ENCODE results near the gene SUPV3L1.
"Not testable (repeated sequence)": the region's sequence is repeated elsewhere in the genome, so short reads cannot be mapped to it uniquely, and the experiment has no call there.

Gene SUPV3L1

DNA sequence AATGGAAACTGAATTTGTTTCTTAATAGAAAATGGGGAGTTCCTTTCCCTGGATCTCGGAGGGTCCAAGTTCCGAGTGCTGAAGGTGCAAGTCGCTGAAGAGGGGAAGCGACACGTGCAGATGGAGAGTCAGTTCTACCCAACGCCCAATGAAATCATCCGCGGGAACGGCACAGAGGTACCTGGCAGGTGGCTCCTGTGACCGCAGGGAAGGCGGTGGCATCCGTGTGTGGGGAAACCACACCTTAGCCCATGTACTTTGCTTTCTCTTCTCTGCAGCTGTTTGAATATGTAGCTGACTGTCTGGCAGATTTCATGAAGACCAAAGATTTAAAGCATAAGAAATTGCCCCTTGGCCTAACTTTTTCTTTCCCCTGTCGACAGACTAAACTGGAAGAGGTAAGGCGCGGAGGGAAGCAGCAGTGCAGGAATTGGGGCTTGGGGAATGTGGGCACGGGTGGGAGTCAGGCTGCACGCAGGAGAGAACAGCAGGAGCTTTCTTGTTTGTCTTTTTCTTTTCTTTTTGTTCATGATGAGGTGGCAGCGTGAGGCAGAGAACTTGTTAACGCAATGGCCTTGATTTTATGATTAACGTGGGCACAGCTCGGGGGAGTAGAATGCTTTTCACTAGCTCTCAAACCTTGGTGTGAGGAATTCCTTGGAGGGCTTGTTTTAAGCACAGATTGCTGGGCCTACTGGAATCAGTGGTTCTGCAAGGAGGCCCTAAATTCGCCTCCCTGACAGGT lies 52.9 kb downstream of the SUPV3L1 start:
- DNase-seq = no peak

DNA sequence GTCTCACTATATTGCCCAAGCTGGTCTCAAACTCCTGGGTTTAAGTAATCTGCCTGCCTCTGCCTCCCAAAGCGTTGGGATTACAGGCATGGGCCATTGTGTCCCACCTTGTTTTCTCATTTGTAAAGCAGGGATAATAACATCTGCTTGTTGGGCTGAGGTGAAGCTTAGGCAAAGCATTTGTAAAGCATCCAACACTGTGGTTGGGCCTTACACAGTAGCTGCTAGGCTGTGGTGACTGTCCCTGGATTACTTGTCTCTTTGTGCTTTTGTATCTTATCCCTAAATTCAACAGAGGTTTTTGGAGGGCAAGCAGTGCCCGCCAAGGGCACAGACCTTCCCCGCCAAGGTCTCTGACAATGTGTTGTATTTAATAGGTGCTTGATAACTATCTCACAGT lies 54.4 kb downstream of the SUPV3L1 start:
- DNase-seq = no peak

DNA sequence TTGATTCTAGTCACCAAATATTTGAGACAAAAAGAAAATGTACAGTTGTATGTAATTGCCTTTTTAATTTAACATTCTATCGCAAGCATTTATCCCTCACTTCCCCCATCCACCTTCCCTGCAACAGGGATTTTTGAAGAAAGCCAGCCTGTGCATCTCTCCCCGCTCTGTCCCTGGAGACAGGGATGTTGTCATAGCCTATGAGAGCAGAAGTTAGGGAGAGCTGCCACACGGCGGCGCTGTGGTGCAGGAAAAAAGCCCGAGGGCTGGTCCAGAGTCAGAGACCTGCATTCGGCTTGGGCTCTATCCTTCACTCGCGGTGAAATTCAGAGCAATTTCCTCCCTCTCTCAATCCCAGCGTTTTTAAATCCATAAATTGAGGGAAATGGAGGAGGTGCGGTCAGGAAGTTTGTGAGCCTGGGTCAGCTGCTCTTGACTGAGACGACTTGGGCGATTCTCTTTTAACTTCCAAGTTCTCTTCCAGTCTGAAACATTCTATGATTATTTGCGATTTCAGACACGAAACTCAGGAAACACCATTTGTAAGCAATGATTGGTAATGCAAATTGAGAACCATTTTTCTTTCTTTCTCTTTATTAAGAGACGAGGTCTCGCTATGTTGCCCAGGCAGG lies 57.6 kb downstream of the SUPV3L1 start:
- peak; percentile 57 for DNase-seq

- no peak for DNase-seq
Measured at GRCh38 chr10:69239136-69239535, 59.1 kb downstream of the SUPV3L1 start.

- no peak for DNase-seq
Measured at GRCh38 chr10:69239816-69240434, 59.9 kb downstream of the SUPV3L1 start.

GRCh38 chr10:69240455-69240854 lies 60.4 kb downstream of the SUPV3L1 start:
- no peak for DNase-seq

DNA sequence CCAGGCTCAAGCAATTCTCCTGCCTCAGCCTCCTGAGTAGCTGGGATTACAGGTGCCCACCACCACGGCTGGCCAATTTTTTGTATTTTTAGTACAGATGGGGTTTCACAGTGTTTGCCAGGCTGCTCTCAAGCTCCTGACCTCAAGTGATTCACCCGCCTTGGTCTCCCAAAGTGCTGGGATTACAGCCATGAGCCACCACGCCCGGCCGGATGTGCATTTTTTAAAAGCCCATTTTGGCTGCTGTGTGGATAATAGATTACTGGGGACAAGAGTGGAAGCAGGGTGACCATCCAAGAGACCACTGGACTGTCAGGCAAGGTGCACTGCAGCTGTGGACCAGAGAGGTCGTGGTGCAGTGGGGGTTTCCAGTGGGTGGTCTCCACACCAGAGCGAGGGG lies 61.5 kb downstream of the SUPV3L1 start:
- DNase-seq = no peak

- no peak for DNase-seq
Measured at GRCh38 chr10:69242040-69242851, 62.2 kb downstream of the SUPV3L1 start.

- DNase-seq = no peak
Measured at GRCh38 chr10:69242852-69243212, 62.8 kb downstream of the SUPV3L1 start.

DNA sequence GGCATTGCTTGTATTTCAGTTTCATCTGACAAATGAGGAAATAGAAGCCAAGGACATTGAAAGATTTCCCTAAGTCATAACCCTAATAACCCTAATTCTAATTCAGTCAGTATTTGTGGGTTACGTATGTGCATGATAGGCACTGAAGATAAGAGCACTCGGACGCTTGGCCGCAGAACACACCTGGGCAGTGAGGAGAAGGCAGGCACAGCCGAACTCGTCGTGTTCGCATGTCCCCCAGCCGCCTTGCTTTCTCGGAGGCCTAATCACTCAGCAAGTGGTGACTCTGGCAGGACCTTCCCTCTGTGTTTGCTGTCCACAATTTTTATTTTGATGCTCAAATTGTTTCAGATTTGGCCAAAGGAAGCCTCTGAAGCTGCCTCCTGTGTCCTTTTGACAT lies 63.8 kb downstream of the SUPV3L1 start:
- no peak for DNase-seq

DNA sequence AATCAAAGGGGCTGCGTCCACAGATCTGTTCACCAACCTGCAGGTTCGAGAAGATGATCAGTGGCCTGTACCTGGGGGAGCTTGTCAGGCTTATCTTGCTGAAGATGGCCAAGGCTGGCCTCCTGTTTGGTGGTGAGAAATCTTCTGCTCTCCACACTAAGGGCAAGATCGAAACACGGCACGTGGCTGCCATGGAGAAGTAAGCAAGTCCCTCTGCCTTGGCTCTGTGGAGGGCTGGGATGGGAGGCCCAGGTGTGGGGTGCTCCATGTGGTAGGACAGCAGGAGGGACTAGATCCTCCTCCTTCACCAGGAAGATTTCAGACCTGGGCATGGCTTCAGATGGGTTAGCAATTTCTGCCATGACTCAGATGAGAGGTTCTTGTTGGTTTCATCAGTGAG lies 66.0 kb downstream of the SUPV3L1 start:
- DNase-seq = no peak

DNA sequence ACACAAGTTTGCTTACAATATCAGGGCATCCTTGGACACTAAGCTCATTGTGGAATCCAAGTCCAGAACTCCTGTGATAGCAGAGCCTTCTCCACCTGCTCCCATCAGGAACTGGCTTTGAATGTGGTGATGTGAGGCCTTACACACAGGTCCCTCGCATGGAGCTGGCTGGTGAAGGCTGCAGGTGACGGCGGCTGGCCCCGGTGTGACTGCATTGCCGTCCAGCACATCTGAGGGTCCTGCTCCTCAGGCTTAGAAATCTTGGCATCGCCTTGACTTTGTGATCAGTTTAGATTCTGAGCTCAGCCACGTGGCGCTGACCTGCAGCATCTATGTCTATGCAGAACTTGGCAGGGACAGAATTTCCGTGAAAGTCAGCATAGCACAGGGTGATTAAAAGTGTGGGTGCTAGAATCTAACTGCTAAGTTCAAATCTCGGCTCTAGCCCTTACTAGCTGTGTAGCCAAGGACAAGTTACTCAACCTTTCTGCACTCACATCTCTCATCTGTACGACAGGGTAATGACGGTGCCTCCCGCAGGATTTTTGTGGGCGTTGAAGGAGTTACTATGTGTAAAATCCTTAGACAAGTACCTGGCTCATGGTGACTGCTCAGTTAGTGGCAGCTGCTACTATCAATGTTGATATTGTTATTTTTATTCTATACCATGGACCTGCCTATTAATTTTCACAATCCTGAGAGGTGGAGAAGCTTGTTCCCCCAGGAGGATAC lies 66.7 kb downstream of the SUPV3L1 start:
- no peak for DNase-seq

DNA sequence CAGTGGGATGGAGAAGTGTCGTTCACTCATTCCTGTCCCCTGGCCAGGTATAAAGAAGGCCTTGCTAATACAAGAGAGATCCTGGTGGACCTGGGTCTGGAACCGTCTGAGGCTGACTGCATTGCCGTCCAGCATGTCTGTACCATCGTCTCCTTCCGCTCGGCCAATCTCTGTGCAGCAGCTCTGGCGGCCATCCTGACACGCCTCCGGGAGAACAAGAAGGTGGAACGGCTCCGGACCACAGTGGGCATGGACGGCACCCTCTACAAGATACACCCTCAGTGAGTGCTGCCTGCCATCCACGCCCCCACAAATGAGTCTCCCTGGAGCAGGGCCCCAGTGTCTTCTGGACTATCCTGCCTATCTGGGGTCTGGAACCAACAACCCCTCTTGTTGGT lies 67.3 kb downstream of the SUPV3L1 start:
- DNase-seq = no peak

DNA sequence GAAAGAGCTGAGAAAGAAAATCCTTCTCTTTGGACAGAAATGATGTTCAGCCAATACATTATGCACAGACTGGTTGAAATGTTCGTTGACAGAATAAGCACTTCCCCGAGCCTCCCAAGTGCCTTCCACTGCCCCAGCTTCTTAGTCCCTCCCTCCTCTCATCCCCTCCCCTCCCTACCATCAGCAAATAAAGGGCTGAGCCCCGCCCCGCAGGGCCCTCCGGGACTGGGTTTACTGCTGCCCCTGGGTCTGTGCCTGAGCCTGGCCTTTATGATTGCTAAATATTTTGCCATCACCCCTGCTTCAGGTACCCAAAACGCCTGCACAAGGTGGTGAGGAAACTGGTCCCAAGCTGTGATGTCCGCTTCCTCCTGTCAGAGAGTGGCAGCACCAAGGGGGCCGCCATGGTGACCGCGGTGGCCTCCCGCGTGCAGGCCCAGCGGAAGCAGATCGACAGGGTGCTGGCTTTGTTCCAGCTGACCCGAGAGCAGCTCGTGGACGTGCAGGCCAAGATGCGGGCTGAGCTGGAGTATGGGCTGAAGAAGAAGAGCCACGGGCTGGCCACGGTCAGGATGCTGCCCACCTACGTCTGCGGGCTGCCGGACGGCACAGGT lies 68.2 kb downstream of the SUPV3L1 start:
- DNase-seq = no peak

DNA sequence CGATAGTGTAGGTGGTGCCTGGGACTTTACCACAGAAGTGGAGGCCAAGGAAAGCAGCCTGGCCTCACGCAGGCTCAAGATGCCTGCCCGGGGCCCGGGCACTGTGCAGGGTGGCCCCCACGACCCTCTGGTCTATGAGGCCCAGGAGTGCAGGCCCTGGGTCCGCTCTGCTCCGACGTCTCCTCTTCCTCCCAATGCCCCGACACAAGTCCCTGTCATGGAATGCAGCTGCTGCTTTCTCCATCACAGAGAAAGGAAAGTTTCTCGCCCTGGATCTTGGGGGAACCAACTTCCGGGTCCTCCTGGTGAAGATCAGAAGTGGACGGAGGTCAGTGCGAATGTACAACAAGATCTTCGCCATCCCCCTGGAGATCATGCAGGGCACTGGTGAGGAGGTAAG lies 70.0 kb downstream of the SUPV3L1 start:
- DNase-seq = no peak

DNA sequence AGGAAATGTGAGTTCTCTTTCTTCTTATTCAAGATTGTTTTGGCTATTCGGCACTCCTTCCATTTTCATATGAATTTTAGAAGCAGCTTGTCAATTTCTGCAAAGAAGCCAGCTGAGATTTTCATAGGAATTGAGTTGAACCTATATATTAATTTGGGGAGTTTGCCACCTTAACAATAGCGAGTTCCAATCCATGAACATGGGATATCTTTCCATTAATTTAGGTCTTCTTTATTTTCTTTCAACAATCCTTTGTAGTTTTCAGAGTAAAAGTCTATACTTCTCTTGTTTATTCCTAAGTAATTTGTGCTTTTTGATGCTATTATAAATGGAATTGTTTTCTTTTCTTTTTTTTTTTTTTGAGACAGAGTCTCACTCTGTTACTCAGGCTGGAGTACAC lies 71.4 kb downstream of the SUPV3L1 start:
- not testable (repeated sequence) for DNase-seq

DNA sequence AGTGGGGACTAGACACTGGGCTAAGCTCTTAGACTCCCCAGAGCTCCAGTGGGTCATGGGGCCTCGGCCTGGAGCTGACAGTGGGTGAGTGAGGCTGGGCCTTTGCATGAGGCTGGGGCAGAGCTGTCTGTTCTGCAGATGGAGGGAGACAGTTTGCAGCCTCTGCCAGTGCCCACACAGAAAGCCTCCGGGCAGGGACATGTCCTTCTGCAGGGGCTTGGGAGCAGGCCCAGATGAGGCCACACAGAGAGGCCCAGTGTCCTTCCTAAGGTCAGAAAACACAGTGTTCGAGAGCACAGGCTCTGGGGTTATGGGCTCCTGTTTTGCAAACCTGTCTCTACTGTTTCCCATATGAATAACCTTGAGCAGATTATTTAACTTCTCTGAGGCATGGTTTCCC lies 73.1 kb downstream of the SUPV3L1 start:
- DNase-seq = no peak

DNA sequence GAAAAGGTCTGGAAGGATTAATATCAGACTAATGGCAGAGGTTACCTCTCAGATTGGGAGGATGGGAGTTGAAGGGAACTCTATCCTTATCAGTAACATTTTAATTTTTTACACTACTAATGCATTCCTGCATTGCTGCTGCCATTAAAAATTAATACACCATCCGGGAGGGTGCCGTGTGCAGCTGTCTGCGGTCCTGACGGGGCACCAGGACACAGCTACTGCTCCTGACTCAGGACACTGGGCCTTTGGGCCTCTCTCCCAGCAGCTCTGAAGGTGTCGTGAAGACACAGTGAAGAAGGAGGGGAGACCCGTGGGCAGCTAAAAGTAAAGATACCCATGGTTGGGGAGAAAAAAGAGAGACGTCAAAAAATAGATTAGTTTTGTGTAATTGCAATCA lies 74.8 kb downstream of the SUPV3L1 start:
- no peak for DNase-seq

Measured in NCI-H146 (cell line).